Regular cardiac myocyte (primary cell): ENCODE results near the gene ELFN1. TPM values are rescaled to one million over a fixed set of nuclear protein-coding genes. Genes with fewer than 3 reads are reported as not detected.

Experiments
- total RNA-seq: library from RNA; depleted of rRNA; stranded (reverse); fragments of >200 nt; gene quantifications from 2 replicates; pipeline ENCODE4 v1.2.3, GENCODE V29; 2014

ELFN1 gene
- 0.38 and 0.56 TPM in 2 replicates for total RNA-seq

DNA sequence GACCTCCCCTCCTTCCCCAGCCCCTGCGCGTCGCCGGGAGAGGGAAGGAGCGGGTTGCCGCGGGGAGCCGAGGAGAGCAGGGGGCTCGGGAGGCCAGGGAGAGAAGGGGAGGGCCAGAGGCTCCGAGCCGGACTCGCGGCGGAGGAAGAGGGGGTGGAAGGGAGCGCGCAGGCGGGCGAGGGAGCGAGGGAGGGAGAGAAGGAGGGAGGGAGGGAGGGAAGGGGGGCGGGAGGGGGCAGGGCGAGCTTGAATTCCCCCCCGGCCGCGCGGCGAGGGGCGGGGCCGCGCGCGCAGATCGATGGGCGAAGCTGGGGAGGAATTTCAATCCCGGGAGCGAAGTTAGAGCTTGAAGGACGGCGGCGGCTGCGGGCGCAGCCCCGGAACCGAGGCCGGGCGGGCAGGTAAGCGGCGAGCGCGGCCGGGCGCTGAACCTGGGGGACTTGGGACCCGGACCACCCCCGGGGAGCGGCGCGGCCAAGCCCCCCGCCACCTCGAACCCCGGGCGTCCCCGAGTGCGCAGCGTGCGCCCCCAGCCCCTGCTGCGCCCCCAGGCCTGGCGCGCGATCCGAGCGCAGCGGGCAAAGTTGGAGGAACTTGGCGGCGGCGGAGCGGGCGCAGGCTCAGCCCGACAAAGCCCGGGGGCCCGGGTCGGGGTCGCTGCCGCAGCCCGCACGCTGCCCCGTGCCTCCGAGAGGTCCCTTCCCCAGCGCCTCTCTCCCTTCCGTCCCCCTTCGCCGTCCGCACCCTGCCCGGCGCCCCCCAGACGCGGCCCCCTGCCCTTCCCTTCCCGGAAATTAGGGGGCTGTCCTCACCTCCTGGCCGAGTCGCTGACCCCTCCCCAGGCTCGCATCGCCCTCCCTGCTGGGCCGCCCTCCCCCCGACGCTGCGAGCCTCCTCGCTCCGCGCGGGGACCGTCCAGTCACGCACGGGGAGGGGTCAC lies at the start of gene ELFN1:
TSS of gene ELFN1 (plus strand) at position 324 of the 940 bp plus-strand sequence. CDS start 74,320 bp downstream, outside the sequence.

Other genes with a start within 250 kb of the ELFN1 start
- gene MICALL2, start 210.8 kb upstream of the ELFN1 start, total RNA-seq: 13.0 and 20.9 TPM in 2 replicates
- gene INTS1, start 165.9 kb upstream of the ELFN1 start, total RNA-seq: 29.0 and 45.1 TPM in 2 replicates
- 27.0 and 39.7 TPM in 2 replicates for gene MAFK, start 139.6 kb upstream of the ELFN1 start, total RNA-seq
- gene TMEM184A, start 114.1 kb upstream of the ELFN1 start, total RNA-seq: under 0.01 and 0.19 TPM in 2 replicates
- 15.8 and 29.5 TPM in 2 replicates for gene PSMG3, start 100.2 kb upstream of the ELFN1 start, total RNA-seq